CMK (cell line): ENCODE results near the gene RPS6KA4.
"Not testable (repeated sequence)": the region's sequence is repeated elsewhere in the genome, so short reads cannot be mapped to it uniquely, and the experiment has no call there.

Experiments
- DNase-seq: peaks from one replicate; pipeline ENCODE4 v3.0.0-alpha.2; 2010; ENCODE audit warnings: low read depth

The RPS6KA4 gene

GRCh38 chr11:64388894-64389293 lies 29.9 kb downstream of the RPS6KA4 start:
- DNase-seq = no peak

GRCh38 chr11:64389851-64390250 lies 30.9 kb downstream of the RPS6KA4 start:
- no peak for DNase-seq

GRCh38 chr11:64390558-64390957 lies 31.6 kb downstream of the RPS6KA4 start:
- DNase-seq = no peak

GRCh38 chr11:64391839-64392238 lies 32.9 kb downstream of the RPS6KA4 start:
- DNase-seq = no peak

- no peak for DNase-seq
Measured at GRCh38 chr11:64395545-64396078, 36.6 kb downstream of the RPS6KA4 start.

GRCh38 chr11:64396079-64396591 lies 37.2 kb downstream of the RPS6KA4 start:
- no peak for DNase-seq

- DNase-seq = no peak
Measured at GRCh38 chr11:64400102-64400501, 41.1 kb downstream of the RPS6KA4 start.

GRCh38 chr11:64400667-64401066 lies 41.7 kb downstream of the RPS6KA4 start:
- no peak for DNase-seq

GRCh38 chr11:64401775-64402174 lies 42.8 kb downstream of the RPS6KA4 start:
- DNase-seq = no peak

GRCh38 chr11:64403106-64403505 lies 44.1 kb downstream of the RPS6KA4 start:
- no peak for DNase-seq

- DNase-seq = no peak
Measured at GRCh38 chr11:64406221-64406946, 47.4 kb downstream of the RPS6KA4 start.

- no peak for DNase-seq
Measured at GRCh38 chr11:64407221-64407620, 48.3 kb downstream of the RPS6KA4 start.

- DNase-seq = no peak
Measured at GRCh38 chr11:64407630-64408029, 48.7 kb downstream of the RPS6KA4 start.

- DNase-seq = no peak
Measured at GRCh38 chr11:64409278-64409677, 50.3 kb downstream of the RPS6KA4 start.

- no peak for DNase-seq
Measured at GRCh38 chr11:64409707-64410403, 50.9 kb downstream of the RPS6KA4 start.

GRCh38 chr11:64410404-64410734 lies 51.4 kb downstream of the RPS6KA4 start:
- no peak for DNase-seq

- DNase-seq = no peak
Measured at GRCh38 chr11:64413417-64413816, 54.5 kb downstream of the RPS6KA4 start.

GRCh38 chr11:64415286-64415685 lies 56.3 kb downstream of the RPS6KA4 start:
- no peak for DNase-seq

GRCh38 chr11:64415996-64416728 lies 57.2 kb downstream of the RPS6KA4 start:
- DNase-seq = no peak

GRCh38 chr11:64418233-64418632 lies 59.3 kb downstream of the RPS6KA4 start:
- not testable (repeated sequence) for DNase-seq

GRCh38 chr11:64419257-64419790 lies 60.4 kb downstream of the RPS6KA4 start:
- DNase-seq = no peak

GRCh38 chr11:64419818-64420485 lies 61.0 kb downstream of the RPS6KA4 start:
- no peak for DNase-seq
